Tibial nerve (tissue), 4 donors: ENCODE data around the gene GGA1. TPM values are rescaled to one million over a fixed set of nuclear protein-coding genes. Genes with fewer than 3 reads are reported as not detected.
A peak's percentile ranks its signal among the peaks of the same experiment; 100 is the strongest.

Experiments
- DNase-seq, 2 donors: peaks; one replicate each; pipeline ENCODE4 v3.0.0-alpha.2; 2019; ENCODE audit warnings: low spot score in 2 of 2
- H3K27ac ChIP-seq, 4 donors: fragments of 200-600 bp; sonication (generic) in 3 of 4; one replicate each; pipeline ENCODE4 v1.5.1; 2017 to 2019; ENCODE audit warnings: mild to moderate bottlenecking in 1 of 4
- H3K27me3 ChIP-seq, 2 donors: fragments of 200-600 bp; sonication (generic) in 1 of 2; one replicate each; pipeline versions ENCODE4 v1.5.1 to v1.6.0; 2017 to 2019
- H3K36me3 ChIP-seq, 3 donors: fragments of 200-600 bp; sonication (generic); one replicate each; pipeline ENCODE4 v1.5.1; 2018 to 2019
- H3K4me1 ChIP-seq, 4 donors: fragments of 200-600 bp; sonication (generic) in 3 of 4; one replicate each; pipeline ENCODE4 v1.5.1; 2017 to 2019
- H3K4me3 ChIP-seq, 4 donors: fragments of 200-600 bp; sonication (generic) in 3 of 4; one replicate each; pipeline ENCODE4 v1.5.1; 2017 to 2019; ENCODE audit warnings: mild to moderate bottlenecking in 1 of 4, moderate library complexity in 1 of 4
- H3K9me3 ChIP-seq, 4 donors: fragments of 200-600 bp; sonication (generic) in 3 of 4; one replicate each; pipeline ENCODE4 v1.5.1; 2017 to 2019
- EP300 ChIP-seq, 2 donors: sonication (generic); formaldehyde crosslinking; IDR thresholded peaks; one replicate each; pipeline ENCODE4 v1.6.1; 2017; ENCODE audit warnings: antibody characterized with exemption in 2 of 2, mild to moderate bottlenecking in 1 of 2
- POLR2A ChIP-seq, 2 donors: fragments of 450-650 bp; IDR thresholded peaks; one replicate each; pipeline ENCODE4 v1.6.1; 2017; ENCODE audit warnings: antibody characterized with exemption in 2 of 2, mild to moderate bottlenecking in 2 of 2, moderate library complexity in 2 of 2
- WGBS, 2 donors: methylation state at CpG; one replicate each; pipeline ENCODE4 v1.1.5; 2018; 5-methylcytosine and 5-hydroxymethylcytosine counted together
- total RNA-seq, 4 donors: library from RNA; depleted of rRNA; stranded (reverse); fragments of >200 nt; gene quantifications; one replicate each; pipeline ENCODE4 v1.1.0, GENCODE V29; 2016
- TF ChIP-seq, protein P1 (sequence below), 5 experiments: fragments of 200-600 bp in 3 of 5; fragments of 450-650 bp in 2 of 5; sonication (generic) in 3 of 5; IDR thresholded peaks; one replicate each; pipeline ENCODE4 v1.5.1; 2016 to 2019; ENCODE audit warnings: antibody characterized with exemption in 5 of 5, mild to moderate bottlenecking in 3 of 5, moderate library complexity in 2 of 5

Gene GGA1
- total RNA-seq, 4 donors from 2014 or later, result 66.3 to 99.0 (median 77.2) TPM

DNA sequence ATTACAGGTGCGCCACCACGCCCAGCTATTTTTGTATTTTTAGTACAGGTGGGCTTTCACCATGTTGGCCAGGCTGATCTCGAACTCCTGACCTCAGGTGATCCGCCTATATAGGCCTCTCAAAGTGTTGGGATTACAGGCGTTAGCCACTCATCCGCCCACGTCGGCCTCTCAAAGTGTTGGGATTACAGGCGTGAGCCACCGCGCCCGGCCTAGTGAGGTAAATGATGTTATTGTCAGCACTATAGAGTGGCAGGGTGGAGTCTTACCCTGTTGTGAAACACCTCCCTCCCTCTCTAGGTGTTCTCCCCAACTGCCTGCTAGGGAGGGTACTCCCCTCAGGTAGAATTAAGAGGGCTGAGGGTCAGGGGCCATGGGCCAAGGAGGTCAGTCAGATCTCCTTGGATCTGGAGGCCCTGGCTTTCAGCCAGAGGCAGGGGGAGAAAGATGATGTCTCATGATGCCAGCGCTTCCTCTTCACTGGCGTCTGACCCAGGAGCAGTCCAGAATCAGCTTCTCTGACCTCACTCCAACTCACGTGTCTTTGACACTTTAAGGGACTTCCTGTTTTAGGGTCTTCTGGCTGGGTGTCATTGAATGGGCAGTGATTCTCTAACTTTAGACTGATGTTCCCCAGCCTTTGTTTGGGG is 2.0 kb downstream of the GGA1 start:
- TF ChIP-seq EP300 (IDR thresholded peaks at IDR 0.05) (no peak), POLR2A (IDR thresholded peaks at IDR 0.05) (no peak)
- TF ChIP-seq, protein P1, sequence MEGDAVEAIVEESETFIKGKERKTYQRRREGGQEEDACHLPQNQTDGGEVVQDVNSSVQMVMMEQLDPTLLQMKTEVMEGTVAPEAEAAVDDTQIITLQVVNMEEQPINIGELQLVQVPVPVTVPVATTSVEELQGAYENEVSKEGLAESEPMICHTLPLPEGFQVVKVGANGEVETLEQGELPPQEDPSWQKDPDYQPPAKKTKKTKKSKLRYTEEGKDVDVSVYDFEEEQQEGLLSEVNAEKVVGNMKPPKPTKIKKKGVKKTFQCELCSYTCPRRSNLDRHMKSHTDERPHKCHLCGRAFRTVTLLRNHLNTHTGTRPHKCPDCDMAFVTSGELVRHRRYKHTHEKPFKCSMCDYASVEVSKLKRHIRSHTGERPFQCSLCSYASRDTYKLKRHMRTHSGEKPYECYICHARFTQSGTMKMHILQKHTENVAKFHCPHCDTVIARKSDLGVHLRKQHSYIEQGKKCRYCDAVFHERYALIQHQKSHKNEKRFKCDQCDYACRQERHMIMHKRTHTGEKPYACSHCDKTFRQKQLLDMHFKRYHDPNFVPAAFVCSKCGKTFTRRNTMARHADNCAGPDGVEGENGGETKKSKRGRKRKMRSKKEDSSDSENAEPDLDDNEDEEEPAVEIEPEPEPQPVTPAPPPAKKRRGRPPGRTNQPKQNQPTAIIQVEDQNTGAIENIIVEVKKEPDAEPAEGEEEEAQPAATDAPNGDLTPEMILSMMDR (IDR thresholded peaks at IDR 0.05), result no peak
- H3K36me3 ChIP-seq, result peaks cover 0 to 19% (median 0%) of the 10 kb centered on the region in 3 donors
- no peaks in the 10 kb centered on the region for H3K9me3 ChIP-seq
- peaks cover 0 to 57% (median 36%) of the 10 kb centered on the region in 4 donors for H3K4me1 ChIP-seq
- DNase-seq, result no peak
- H3K4me3 ChIP-seq, result peak overlapping the region in 1 of 4 donors; percentile 71
- WGBS, 2 donors, result 65 to 73% methylated on average over 15 of the region's 15 CpGs
- H3K27me3 ChIP-seq, result no peaks in the 10 kb centered on the region
- H3K27ac ChIP-seq, result peak overlapping the region; percentile 35 to 98 (median 92)

DNA sequence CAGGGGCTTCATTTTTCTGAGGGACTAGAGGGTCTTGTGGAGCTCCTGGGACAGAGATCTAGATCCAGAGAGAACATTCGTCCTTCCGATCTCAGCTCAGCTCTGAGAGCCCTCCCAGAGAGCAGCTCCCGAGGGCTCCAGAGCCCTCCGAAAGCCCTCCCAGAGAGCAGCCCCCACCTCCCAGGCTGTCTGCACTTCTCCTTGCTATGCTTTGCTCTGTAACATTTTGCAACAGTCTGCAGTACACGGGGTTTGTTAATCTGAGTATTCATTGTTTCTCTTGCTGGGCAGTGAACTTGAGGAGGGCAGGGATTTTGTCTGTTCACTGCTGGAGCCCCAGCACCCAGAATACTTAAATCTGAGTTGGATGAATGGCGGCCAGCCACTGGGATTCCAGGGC is 2.6 kb downstream of the GGA1 start:
- peaks cover 0 to 57% (median 36%) of the 10 kb centered on the region in 4 donors for H3K4me1 ChIP-seq
- TF ChIP-seq, protein P1 (IDR thresholded peaks at IDR 0.05), result no peak
- no peak for TF ChIP-seq EP300 (IDR thresholded peaks at IDR 0.05)
- TF ChIP-seq POLR2A (IDR thresholded peaks at IDR 0.05), result no peak
- no peak overlapping the region for H3K4me3 ChIP-seq
- H3K27ac ChIP-seq, result peak overlapping the region; percentile 35 to 98 (median 92)
- WGBS, 2 donors, result 25 to 36% methylated on average over 6 of the region's 6 CpGs
- H3K27me3 ChIP-seq, result no peaks in the 10 kb centered on the region
- no peaks in the 10 kb centered on the region for H3K9me3 ChIP-seq
- H3K36me3 ChIP-seq, result peaks cover 0 to 25% (median 0%) of the 10 kb centered on the region in 3 donors
- DNase-seq, result no peak

DNA sequence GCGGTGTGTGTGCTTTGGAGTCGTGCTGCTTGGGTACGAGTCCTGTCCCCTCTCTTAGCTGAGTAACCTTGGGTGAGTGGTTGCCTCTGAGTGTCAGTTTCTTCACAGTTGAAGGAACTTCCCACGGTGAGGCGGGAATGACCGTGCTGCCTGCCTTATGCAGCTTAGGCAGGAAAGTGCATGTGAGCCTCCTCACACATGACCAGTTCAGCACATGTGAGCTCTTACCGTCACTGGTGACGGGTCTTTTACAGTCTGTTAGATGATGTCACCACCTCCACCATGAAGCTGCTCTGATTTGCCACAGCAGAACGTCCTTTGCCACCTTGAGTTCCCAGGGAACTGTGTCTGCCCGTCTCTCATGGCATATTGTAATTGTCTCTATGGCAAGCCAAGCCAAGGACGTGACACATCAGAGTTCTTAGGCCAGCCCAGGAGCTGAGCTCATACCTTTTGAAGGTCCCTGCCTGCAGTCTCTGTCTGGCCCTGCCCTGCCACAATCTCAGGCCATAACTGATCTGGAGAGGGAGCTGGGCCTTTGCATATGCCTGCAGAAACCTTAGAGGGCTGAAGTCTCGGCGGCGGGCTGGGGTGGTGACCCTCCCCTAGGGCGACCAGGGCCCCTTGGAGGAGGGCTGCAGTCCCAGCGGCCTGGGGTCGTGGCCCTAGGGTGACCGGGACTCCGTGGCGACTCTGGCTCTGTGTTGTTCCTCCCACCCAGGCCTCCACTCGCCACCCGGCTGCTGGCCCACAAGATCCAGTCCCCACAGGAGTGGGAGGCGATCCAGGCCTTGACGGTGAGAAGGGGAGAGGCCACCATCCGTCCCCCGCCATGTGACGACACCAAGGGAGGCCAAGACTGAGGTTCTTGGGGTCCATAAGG is 7.8 kb downstream of the GGA1 start:
- Histone ChIP-seq H3K27ac (no peak overlapping the region), H3K9me3 (no peaks in the 10 kb centered on the region), H3K27me3 (no peaks in the 10 kb centered on the region), H3K4me1 (peaks cover 0 to 21% (median 10%) of the 10 kb centered on the region in 4 donors), H3K36me3 (peaks cover 2 to 77% (median 5%) of the 10 kb centered on the region in 3 donors), H3K4me3 (no peak overlapping the region)
- TF ChIP-seq POLR2A (IDR thresholded peaks at IDR 0.05), result no peak
- TF ChIP-seq, protein P1 (IDR thresholded peaks at IDR 0.05), result no peak
- TF ChIP-seq EP300 (IDR thresholded peaks at IDR 0.05), result no peak
- WGBS, 2 donors, result 76 to 79% methylated on average over 25 to 27 of the region's 27 CpGs
- no peak for DNase-seq

DNA sequence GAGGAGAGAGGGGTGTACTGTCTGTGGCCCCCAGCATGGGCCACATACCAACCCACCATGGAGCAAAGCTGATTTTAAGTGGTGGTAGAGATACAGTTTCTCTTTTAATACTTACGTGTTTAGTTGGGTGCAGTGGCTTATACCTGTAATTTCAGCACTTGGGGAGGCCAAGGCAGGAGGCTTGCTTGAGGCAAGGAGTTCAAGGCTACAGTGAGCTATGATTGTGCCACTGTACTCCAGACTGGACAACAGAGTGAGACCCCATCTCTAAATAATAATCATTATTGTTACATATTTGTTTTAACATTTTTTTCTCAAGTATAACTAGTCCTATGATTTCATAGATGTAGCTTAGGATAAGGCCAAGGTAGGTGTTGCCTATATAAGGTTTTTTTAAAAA is 8.8 kb downstream of the GGA1 start:
- no peaks in the 10 kb centered on the region for H3K9me3 ChIP-seq
- H3K4me1 ChIP-seq, result peaks cover 0 to 18% (median 5%) of the 10 kb centered on the region in 4 donors
- TF ChIP-seq EP300 (IDR thresholded peaks at IDR 0.05) (no peak), POLR2A (IDR thresholded peaks at IDR 0.05) (no peak)
- TF ChIP-seq, protein P1 (IDR thresholded peaks at IDR 0.05), result no peak
- peaks cover 2 to 87% (median 5%) of the 10 kb centered on the region in 3 donors for H3K36me3 ChIP-seq
- no peak for DNase-seq
- H3K27ac ChIP-seq, result no peak overlapping the region
- no peaks in the 10 kb centered on the region for H3K27me3 ChIP-seq
- H3K4me3 ChIP-seq, result no peak overlapping the region
- WGBS, 2 donors, result 87 to 88% methylated on average over 1 of the region's 1 CpG
